DMS79 (cell line): ENCODE measurements around the gene ACTL10.
A peak's percentile ranks its signal among the peaks of the same experiment; 100 is the strongest.

ENCODE experiments used
- DNase-seq: peaks from one replicate; lab custom pipeline; 2025; lab: John Stamatoyannopoulos, UW

ACTL10 gene

GRCh38 chr20:33664085-33664761, 2.5 kb upstream of the ACTL10 start:
- DNase-seq, result no peak

- DNase-seq, result no peak
Observed at GRCh38 chr20:33664762-33665144, 2.0 kb upstream of the ACTL10 start.

GRCh38 chr20:33667245-33667675, 517 bp downstream of the ACTL10 start:
- no peak for DNase-seq

- peak; percentile 21 for DNase-seq
Observed at GRCh38 chr20:33667676-33668465, 1.1 kb downstream of the ACTL10 start.

GRCh38 chr20:33668466-33669155, 1.9 kb downstream of the ACTL10 start:
- DNase-seq, result no peak

- no peak for DNase-seq
Observed at GRCh38 chr20:33669224-33669623, 2.5 kb downstream of the ACTL10 start.

GRCh38 chr20:33669873-33670640, 3.3 kb downstream of the ACTL10 start:
- DNase-seq, result no peak

- DNase-seq, result no peak
Observed at GRCh38 chr20:33670715-33671499, 4.2 kb downstream of the ACTL10 start.

GRCh38 chr20:33671573-33672288, 5.0 kb downstream of the ACTL10 start:
- no peak for DNase-seq

GRCh38 chr20:33672426-33673113, 5.8 kb downstream of the ACTL10 start:
- DNase-seq, result no peak

GRCh38 chr20:33673114-33673409, 6.3 kb downstream of the ACTL10 start:
- no peak for DNase-seq

- DNase-seq, result no peak
Observed at GRCh38 chr20:33673410-33674293, 6.9 kb downstream of the ACTL10 start.

GRCh38 chr20:33674294-33675135, 7.8 kb downstream of the ACTL10 start, which contains the start of gene NECAB3:
Gene NECAB3, minus strand, starts transcription at chr20:33674428. Its CDS starts 76 bp downstream, at chr20:33674352.
- DNase-seq, result no peak

GRCh38 chr20:33675136-33675959, 8.6 kb downstream of the ACTL10 start:
- DNase-seq, result no peak

- DNase-seq, result no peak
Observed at GRCh38 chr20:33676121-33676520, 9.4 kb downstream of the ACTL10 start.

GRCh38 chr20:33676652-33677645, 10.2 kb downstream of the ACTL10 start:
- DNase-seq, result no peak
